PC-3 (cell line): ENCODE results near the gene NDUFB5.

ENCODE experiments used
- CTCF ChIP-seq: fragments of 300-600 bp; sonication (generic); conservative IDR thresholded peaks from 2 replicates; pipeline ENCODE4 v1.5.1; 2017; ENCODE audit warnings: antibody characterized with exemption, low read depth, mild to moderate bottlenecking, low read length
- EZH2phosphoT487 ChIP-seq: fragments of 300-600 bp; sonication (generic); IDR thresholded peaks from 2 replicates; pipeline ENCODE4 v1.6.1; 2018; ENCODE audit warnings: mild to moderate bottlenecking, antibody characterized with exemption, low read length, borderline replicate concordance

DNA sequence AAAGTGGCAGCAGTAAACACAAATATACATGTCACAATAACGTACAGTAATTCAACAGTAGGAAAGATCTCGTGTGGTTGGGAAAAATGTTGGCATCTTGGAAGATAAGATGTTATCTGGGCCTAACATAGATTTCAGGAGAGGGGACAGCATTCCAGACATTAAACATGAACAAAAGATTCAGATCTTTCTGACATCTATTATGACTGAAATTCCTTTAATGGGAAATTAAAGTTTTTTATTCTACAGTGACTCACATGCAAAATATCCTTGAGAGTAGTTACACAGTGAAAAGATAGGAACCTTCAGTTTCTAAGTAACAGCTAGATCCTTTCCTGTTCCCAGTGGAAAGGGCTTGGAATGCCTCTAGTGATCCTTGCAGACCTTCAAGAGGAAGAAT, 9.2 kb downstream of the NDUFB5 start:
- TF ChIP-seq CTCF, result no peak
- TF ChIP-seq EZH2phosphoT487, result no peak
